Measurements from ENCODE around the gene SYNGR3.

GRCh38 chr16:2024032-2024420 is 34.3 kb downstream of the SYNGR3 start:
- TF ChIP-seq POLR2AphosphoS5 (IDR thresholded peaks at IDR 0.05; ENCODE audit: low read depth, low read length) (no peak), SIN3A (IDR thresholded peaks at IDR 0.05; ENCODE audit: borderline replicate concordance, insufficient read depth, low read length) (no peak), TAF1 (IDR thresholded peaks at IDR 0.05; ENCODE audit: borderline replicate concordance, insufficient read depth, low read length) (no peak), REST (IDR thresholded peaks at IDR 0.05; ENCODE audit: insufficient read depth in 1 of 2, low read depth in 2 of 2, low read length in 2 of 2) (no peak)

All from PFSK-1 (cell line).